GM20431 (cell line): ENCODE measurements around the gene CFAP97D2.
"Not testable (repeated sequence)": the region's sequence is repeated elsewhere in the genome, so short reads cannot be mapped to it uniquely, and the experiment has no call there.

Source experiments
- in situ Hi-C: fragments of 300-500 bp; cut with MseI, MboI; formaldehyde crosslinking; loops from one replicate; pipeline ENCODE4 v1.15.0; 2020; ENCODE audit warnings: low sequenced_read_pairs; ENCODE audit not compliant: unreplicated experiment

CFAP97D2 gene

GRCh38 chr13:114228176-114228575 lies 49.1 kb downstream of the CFAP97D2 start:
- in situ Hi-C loops = no loop called here

- in situ Hi-C loops = no loop called here
These were observed 50.4 kb downstream of the CFAP97D2 start for GRCh38 chr13:114229506-114229905.

- in situ Hi-C loops = no loop called here
These were observed 51.1 kb downstream of the CFAP97D2 start for GRCh38 chr13:114230117-114230516.

GRCh38 chr13:114230575-114230974 lies 51.5 kb downstream of the CFAP97D2 start:
- in situ Hi-C loops = no loop called here

GRCh38 chr13:114231886-114232285 lies 52.8 kb downstream of the CFAP97D2 start:
- in situ Hi-C loops = no loop called here

- in situ Hi-C loops = no loop called here
These were observed 55.2 kb downstream of the CFAP97D2 start for GRCh38 chr13:114234266-114234644.

- in situ Hi-C loops = no loop called here
These were observed 55.8 kb downstream of the CFAP97D2 start, which contains the start of gene CDC16 for GRCh38 chr13:114234645-114235421. TSS of gene CDC16 (plus strand) at chr13:114234897. CDS start at chr13:114235085, 188 bp downstream.

GRCh38 chr13:114235697-114236096 lies 56.6 kb downstream of the CFAP97D2 start:
- in situ Hi-C loops = no loop called here

GRCh38 chr13:114236227-114236626 lies 57.2 kb downstream of the CFAP97D2 start:
- in situ Hi-C loops = no loop called here

- in situ Hi-C loops = no loop called here
These were observed 58.5 kb downstream of the CFAP97D2 start for GRCh38 chr13:114237415-114238112.

- in situ Hi-C loops = no loop called here
These were observed 62.9 kb downstream of the CFAP97D2 start for GRCh38 chr13:114241918-114242317.

GRCh38 chr13:114243971-114244370 lies 64.9 kb downstream of the CFAP97D2 start:
- in situ Hi-C loops = no loop called here

GRCh38 chr13:114244637-114245036 lies 65.6 kb downstream of the CFAP97D2 start:
- in situ Hi-C loops = no loop called here

GRCh38 chr13:114248011-114248410 lies 69.0 kb downstream of the CFAP97D2 start:
- in situ Hi-C loops = no loop called here

GRCh38 chr13:114249077-114249476 lies 70.0 kb downstream of the CFAP97D2 start:
- in situ Hi-C loops = no loop called here

GRCh38 chr13:114251639-114252440 lies 72.8 kb downstream of the CFAP97D2 start:
- in situ Hi-C loops = not testable (repeated sequence)

- in situ Hi-C loops = no loop called here
These were observed 77.5 kb downstream of the CFAP97D2 start for GRCh38 chr13:114256547-114256946.

- in situ Hi-C loops = no loop called here
These were observed 78.0 kb downstream of the CFAP97D2 start for GRCh38 chr13:114257014-114257413.

GRCh38 chr13:114258589-114258988 lies 79.5 kb downstream of the CFAP97D2 start:
- in situ Hi-C loops = no loop called here

GRCh38 chr13:114259374-114259773 lies 80.3 kb downstream of the CFAP97D2 start:
- in situ Hi-C loops = no loop called here

- in situ Hi-C loops = no loop called here
These were observed 80.9 kb downstream of the CFAP97D2 start for GRCh38 chr13:114259974-114260373.
